HG03520 (cell line): ENCODE data around the gene DNER.
"Not testable (repeated sequence)": the region's sequence is repeated elsewhere in the genome, so short reads cannot be mapped to it uniquely, and the experiment has no call there.

Experiments
- ATAC-seq: cut with Tn5 transposase; IDR thresholded peaks from one replicate; pipeline ENCODE4 v1.9.1; 2021; ENCODE audit warnings: mild to moderate bottlenecking, moderate library complexity; ENCODE audit not compliant: unreplicated experiment

Gene DNER

DNA sequence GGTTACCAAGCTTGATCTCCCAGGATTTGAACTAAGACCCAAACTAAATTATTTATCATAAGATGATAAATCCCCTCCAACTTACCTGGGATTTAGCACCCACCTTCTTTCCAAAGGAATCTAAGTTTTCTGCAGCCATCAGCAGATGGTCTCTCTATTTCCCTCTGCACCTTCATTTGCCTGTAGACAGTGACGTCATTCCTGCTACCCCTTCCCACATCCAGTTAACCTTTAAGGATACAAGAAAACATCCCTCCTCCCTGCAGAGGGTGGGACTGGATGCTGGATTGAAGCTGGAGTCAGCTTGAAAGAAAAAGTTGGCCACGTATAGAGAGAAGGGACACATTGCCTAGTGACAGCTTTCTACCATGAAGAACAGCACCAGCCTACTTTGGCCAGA is 3.7 kb upstream of the DNER start:
- no peak for ATAC-seq

DNA sequence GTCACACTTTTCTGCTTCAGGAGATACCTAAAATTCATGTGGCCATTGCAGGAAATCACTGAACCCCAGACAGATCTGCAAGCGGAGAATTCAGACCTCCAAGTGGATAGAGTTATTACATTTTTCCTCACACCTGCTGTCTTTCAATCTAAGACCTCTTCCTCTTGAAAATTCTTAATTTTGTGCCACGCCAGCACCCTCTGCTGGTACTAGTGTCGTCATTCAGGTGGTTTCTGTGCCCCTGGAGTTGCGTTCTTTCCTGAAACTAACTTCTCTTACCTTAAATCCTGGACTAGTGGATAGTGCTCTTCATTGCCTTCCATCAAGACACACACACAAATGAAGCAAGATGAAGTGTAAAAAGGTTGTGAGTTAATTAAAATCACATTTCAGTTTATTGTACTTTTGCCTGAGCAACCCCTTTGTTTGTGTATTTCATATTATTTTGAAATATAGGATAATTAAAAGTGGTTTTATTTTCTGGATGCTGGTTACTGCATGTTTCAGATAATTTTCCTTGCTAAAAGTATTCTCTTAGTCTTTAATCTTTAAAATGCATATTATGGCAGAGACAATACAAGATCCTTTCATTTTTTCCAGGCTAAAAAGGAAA is 1.6 kb upstream of the DNER start:
- no peak for ATAC-seq

DNA sequence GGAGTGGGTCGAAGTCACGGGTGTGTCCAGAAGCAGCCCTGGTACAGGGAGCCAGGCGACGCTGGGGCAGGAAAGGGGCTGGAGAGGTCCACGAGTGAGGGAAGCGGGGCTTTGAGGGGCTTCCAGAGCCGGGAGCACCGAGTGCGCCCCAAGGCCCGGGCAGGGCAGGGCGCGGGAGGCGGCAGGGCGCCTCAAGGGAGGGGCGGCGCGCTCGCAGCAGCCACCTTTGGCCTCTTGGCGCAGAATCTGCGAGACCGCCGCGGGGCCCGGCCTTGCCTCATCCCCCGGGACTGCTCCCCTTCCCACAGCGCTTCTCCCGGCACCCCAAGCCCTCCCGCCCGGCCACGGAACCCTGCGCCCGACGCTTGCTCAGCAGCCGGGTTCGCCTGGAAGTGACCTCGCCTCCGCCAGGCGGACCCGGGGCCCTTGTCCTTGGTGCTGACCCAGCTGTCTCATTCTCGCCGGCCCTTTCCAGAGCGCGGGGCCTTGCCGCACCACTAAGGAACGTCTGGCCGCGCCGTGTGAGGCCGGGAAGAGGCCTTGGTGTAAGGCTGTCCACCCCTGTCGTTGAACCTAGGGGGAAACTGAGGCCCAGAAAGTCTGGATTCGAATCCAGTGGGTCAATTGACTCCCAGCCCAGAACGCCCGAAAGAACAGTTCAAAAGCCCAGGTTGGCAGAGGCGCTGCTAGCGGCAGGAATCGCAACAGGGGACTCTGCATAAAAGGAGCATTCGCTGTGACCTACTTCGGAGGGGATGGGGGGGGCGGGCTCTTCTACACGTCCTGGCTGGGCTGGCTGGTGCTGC is 584 bp upstream of the DNER start:
- ATAC-seq = peak; percentile 40

DNA sequence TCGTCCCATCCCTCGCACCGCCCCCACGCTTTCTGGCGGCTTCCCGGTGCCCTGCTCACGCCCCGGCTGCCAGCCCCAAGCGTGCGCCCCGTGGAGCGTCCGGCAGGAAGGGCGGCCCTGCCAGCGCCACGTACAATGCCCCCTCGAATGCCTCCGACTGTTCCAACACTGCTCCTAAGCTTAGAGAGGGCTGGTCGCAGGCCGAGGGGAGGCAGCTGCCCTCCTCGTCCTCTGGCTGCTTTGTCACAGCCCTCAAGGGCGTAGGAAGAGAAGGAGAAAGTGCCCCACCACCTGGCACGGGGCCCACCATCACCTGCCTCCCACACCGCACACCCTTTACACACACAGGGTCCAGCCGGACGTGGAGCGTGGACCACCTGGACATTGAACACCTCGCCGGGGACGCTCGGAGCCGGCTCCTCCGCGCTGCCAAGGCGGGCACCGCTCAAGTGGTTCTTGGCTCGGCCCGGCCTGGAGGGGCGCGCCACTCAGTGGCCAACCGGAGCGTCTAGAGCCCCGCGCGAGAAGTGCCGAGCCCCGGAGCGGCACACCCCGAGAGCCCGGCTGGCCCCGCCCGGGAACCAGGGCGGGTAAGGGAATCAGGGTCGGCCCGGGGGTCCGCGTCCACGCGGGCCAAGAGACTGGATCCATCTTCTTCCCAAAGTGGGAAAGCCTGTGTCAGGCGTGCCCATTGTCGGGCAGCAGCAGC is 830 bp downstream of the DNER start:
- no peak for ATAC-seq

DNA sequence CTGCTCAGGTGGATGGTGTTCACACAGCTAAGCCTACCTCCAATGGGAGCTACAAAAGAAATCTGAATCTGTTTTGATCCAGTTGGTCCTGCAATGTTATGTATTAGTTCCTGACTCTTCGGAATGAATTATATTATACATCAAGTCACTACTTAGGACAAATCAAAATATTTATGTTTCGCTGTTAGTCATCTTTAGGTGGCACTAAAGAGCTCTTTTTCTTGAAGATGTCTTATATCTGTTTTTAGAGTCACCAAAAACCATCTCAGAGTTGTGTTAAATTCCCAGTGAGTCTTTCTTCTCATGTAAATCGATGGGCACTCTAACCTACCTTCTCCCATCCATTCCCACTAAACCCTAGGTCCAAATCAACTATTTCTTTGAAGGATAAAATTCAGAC is 2.2 kb downstream of the DNER start:
- no peak for ATAC-seq

DNA sequence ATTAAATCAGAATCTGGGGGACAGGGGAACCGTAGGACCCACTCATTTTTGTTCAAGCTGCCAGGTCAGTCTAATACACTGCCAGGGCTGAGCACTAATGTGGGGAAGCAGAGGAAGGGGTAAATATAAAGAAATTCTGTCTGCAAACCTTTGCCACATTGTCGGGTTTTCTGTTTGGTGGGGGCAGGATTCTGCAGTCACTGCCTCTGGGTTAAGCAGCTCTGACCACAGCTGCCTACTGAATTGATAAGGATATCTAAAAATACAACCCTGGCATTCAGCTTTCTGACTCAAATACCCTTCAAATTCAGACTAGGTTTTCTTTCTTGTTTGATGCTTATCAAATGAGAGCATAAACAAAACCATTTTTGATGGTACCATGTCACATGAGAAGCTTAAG is 6.0 kb downstream of the DNER start:
- ATAC-seq = no peak

DNA sequence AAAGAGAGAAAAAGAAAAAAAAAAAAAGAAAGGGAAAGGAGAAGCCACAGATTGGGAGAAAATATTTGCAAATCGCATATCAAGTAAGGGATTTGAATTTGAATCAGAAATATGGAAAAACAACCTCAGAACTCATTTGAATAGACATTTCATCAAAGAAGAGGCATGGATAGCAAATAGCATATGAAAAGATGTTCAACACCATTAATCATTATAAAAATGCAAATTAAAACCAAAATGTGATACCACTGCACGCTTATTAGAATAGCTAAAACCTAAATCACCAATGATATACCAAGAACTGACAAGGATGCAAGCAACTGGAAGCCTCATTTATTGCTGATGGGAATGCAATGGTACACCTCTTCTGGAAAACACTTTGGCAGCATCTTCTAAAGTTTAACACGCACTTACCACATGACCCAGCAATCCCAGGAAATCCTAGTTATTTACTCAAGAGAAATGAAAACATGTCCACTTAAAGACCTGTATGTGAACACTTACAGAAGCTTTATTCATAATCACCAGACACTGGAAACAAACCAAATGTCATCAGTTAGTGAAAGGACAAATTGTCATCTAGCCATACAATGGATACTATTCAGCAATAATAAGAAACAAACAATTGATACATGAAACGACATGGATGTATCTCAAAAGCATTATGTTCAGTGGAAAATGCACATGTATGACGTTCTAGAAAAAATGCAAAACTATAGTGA is 10.3 kb downstream of the DNER start:
- ATAC-seq = no peak

DNA sequence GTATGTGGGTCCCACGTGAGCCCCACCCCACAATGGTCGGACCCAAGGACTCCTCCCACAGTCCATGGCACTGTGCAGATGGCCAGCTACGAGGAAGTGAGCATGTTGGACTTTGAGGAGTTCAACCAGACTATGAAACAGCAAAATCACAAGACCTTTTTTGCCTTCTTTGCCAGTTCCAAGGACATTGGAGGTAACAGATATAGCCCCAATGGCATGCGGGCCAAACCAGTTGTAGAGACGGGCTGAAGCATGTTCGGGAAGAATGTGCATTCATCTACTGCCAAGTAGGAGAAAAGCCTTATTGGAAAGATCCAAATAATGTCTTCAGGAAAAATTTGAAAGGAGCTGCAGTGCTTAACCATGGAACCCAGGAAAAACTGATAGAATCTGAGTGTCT is 12.6 kb downstream of the DNER start:
- no peak for ATAC-seq

DNA sequence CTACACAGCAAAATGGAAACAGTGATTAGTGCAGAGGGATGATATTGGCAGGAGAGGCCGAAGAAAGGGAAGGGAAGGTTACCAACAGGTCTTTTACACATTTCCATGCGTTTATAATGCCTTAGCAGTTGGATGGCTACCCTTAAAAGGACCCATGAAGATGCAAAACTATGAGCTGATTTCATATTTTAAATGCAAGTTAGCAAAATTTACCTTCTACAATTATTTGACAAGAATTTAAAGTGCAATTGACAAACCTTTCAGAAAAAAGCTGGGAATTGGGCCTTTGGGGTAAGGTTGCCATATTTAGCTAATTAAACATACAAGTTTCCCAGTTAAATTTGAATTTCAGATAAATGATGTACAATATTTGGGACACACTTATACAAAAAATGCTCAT is 13.3 kb downstream of the DNER start:
- no peak for ATAC-seq

DNA sequence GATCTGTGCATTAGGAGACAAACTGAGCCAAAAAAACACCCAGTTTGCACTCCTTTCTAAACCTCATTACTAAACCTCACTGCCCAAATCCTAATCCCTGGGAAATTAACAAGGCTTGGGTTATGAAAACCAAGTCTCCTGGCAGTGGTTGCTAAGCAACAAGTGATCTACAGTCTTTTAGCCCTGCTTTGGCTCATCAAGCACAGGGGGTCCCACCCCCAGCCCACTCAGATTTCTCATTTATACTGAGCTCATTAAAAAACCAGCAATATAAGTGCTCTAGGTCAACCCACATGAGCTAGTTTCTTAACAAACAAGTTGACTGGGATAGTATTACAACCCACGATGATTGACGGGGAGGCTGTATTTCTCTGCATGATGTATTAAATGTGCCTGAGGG is 18.4 kb downstream of the DNER start:
- ATAC-seq = no peak

DNA sequence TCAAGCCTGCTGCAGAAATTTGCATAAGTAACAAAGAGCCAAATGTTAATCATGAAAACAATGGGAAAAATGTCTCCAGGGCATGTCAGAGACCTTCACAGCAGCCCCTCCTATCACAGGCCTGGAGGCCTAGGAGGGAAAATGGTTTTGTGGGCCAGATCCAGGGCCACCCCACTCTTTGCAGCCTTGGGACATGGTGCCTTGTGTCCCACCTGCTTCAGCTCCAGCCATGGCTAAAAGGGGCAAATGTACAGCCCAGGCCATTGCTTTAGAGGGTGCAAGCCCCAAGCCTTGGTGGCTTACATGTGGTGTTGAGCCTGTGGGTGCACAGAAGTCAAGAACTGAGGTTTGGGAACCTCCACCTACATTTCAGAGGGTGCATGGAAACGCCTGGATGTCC is 20.5 kb downstream of the DNER start:
- not testable (repeated sequence) for ATAC-seq

DNA sequence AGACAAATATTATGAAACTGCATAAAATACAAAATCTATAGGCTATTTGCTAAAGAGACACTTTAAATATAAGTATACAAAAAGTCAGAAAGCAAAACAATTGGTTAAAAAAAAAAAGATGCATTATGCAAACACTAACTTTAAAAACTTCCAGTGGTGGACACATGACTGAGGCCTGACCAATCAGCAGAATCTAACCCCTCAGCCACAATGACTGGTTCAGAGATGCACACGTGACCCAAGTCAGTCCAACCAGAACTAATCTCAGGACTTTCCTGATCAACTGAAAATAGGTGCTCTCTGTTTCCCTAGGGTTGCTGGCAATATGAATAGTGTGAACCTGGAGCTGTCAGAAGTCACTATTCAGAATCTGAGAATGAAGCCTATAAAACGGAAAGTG is 22.7 kb downstream of the DNER start:
- ATAC-seq = no peak

DNA sequence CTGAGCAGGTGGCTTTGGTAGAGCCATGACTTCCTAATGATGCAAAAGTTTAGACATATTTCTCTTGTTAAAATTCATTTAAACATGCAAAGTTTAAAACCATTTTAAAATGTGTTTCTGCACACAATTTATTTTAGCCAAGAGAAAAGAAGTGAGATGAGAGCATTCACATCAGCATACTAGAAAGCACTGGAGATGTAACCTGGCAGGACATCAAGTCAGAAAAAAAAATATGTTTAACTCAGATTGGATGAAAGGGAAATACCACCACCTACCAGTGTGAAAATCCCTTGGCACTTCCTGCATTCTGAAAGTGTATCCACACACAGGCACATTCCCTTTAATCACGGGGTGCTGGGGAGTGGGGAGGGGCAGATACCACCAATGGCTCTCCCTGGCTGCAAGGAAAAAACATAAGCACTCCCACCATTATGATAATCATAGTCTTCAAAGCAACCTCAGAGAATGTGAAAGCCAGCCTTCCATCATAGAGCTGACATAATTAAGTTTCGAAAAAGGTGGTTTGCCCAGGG is 25.0 kb downstream of the DNER start:
- ATAC-seq = no peak

DNA sequence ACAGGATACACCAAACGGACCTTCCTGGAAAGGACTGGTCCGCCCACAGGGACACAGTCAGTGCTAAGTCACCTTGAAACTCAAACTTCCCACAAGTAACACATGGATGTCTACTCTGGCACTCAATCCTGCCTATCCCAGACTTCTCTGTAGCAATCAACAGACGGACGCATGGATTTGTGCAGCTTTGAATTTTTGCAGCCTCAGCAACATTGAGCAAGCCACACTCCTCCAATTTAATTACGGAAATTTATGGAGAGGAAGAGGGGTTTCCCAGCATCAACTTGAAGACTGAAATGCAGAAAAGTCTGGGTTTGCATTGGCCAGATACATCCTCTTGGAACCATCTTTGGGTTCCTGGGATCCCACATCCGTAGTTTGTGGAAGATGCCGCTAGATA is 26.2 kb downstream of the DNER start:
- no peak for ATAC-seq

DNA sequence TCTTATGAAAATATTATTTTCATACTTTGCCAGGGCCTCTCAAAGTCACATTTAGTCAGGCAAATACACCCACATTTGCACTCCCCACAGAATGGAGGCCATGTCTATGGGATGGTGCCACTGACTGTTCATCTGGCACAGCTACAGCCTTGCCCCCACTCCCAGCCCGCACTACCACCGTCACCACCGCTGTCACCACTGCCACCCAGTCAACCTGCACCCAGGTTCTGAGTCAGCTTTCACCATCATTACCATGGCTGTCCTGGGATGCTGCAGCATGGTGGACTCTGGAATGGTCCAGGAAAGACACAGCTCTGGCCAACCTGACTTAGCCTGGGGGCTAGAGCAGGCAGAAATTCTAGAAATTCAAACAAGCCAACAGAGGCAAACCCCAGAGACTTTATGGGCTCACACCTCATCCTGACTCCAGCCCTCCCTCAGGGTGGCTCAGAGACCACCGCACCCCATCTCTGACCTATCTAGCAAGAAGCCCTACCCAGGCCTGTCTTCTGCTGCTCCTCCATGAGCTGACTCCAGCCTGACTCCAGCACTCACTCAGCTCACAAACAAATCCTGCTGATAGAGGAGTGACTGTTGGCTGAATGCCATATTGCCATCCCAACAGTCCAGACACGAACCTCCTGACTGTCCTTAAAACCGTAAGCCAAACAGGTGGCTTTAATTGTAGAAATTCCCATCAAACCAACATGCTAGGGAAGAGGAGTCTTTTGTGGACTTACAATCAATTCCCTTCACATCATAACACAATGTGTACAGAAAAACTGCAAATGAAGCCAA is 28.0 kb downstream of the DNER start:
- ATAC-seq = no peak

DNA sequence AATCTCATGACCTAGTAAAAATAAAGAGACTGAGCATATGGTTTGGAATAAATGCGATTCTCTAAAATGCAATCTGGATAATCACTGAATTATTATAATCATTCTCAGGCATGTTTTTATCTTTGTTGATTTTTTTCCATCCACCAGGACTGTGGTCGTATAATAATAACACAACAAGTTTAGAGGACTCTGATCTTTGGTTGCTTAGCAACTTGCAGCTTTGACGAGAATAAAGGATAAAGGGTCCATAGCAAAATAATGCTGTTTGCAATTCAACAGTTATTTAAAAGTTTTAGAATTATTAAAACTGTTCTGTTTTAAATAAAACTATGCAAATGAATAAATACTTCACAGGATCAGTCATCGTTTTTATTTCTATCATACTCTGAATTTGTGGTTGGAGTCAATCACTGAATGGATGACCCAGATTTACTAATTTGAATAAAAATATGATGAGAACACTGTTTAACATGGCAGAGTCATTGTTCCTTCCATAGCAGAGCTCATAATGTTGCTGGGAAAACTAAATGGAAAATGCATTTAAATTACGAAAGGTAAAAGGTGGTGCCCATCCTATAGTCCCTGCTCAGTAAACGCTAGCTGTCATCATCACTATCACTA is 29.3 kb downstream of the DNER start:
- no peak for ATAC-seq

DNA sequence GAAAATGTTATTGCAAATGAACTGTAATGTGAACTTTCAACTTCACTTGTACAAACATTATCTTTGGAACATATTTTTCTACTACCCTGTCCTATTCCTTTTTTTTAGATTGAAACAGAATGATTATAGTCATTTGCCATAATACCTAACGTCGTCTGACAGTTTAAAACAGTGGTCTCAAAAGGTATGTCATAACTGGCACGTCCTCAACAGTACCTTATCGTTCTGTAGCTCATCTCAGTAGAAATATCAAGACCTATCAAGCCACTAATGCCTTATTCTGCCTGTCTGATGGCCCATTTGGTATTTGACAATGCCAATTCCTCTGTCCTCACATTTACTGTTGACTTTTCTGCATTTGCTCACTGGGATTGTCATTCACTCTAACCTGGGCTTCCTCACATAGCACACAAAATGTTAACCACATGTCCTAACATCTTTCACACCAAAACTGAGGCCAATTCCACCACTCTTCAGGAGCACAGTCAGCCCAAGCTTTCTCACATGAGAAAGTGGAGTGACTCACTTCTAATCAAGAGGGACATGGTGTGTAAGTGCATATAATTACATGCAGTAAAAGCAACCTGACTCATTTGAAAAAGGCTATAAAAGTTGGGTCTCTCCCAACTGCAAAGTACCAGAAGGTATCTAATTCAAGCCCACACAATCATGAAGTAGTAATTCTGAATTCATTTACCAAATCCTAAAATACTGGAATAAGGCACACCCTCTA is 34.8 kb downstream of the DNER start:
- no peak for ATAC-seq

DNA sequence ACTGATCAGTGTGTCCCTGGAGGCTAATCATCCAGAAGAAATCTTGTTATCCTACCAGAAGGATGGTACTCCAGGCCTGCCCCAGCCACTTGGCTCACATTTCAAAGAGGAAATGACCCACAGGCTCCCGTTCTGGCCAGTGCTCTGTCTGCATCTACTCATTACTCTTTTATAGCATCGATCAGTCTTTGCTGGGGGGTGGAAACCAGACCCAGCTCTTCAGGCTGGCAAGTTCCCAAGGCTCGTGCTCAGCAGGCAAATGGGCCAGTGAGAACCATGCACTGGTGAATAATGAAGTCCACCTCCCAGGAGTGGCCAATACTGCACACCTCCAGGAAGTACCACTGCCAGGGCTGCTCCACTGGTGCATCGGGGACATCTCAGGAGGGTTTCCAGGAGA is 38.8 kb downstream of the DNER start:
- no peak for ATAC-seq

DNA sequence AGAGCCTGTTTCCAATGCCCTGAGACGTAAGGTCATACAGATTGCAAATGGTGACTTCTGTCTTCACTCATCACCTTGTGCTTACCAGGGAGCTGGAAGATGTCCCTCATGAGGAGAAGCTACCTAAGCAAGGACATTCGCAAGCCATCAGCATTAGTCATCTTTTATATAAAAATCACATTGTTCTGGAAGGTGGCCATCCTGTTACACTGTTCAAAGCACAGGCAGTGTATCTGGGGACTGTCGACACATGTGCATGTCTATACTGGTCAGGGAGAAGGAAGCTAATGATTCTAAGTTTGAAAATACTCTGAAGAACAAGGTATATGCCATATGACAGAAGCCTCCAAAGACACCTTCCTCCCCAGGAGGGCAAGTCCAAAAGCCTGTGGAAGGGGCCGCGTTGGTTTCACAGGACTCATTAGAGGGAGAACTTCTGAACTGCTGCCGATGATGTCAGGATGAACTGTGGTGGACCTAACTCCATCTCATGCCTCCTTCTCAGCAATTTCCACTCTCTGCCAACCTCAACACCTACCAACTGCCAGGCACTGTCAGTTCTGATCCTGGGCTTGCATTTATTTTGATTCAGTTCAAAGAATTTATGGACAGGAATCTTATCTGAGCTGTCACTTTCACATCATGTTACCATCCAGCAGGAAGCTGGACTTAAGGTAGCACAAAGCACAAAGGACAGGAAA is 39.4 kb downstream of the DNER start:
- ATAC-seq = no peak
